Breast epithelium (tissue), 3 donors: ENCODE measurements around the gene P2RX1.

Source experiments
- CTCF ChIP-seq, 3 donors: fragments of 450-650 bp; IDR thresholded peaks; one replicate each; pipeline ENCODE4 v1.5.1; 2016 to 2017; ENCODE audit warnings: antibody characterized with exemption in 3 of 3, mild to moderate bottlenecking in 3 of 3, moderate library complexity in 3 of 3
- POLR2A ChIP-seq: fragments of 450-650 bp; IDR thresholded peaks from one replicate; pipeline ENCODE4 v1.6.1; 2016; ENCODE audit warnings: antibody characterized with exemption, mild to moderate bottlenecking, moderate library complexity

- TF ChIP-seq CTCF (IDR thresholded peaks at IDR 0.05) (no peak), POLR2A (no peak)
Measured at GRCh38 chr17:3890082-3890877, 26.0 kb downstream of the P2RX1 start.
